HEK293T (cell line): Measurements from ENCODE around the gene CPED1.

ENCODE experiments used
- CTCF ChIA-PET: fragments of 350-600 bp; formaldehyde crosslinking; extraction: SDS; loops from one replicate; lab custom pipeline; 2021; ENCODE audit warnings: antibody characterized with exemption, inconsistent platforms; lab: Yijun Ruan, JAX
- POLR2A ChIA-PET: fragments of 350-600 bp; formaldehyde crosslinking; extraction: SDS; loops from one replicate; lab custom pipeline; 2020; ENCODE audit warnings: antibody characterized with exemption, inconsistent platforms; lab: Yijun Ruan, JAX
- DNase-seq: peaks from one replicate; pipeline ENCODE4 v3.0.0; 2012; ENCODE audit warnings: mixed read lengths; ENCODE audit errors: extremely low spot score
- ARNT ChIP-seq: fragments of 450-650 bp; IDR thresholded peaks from 2 replicates; pipeline ENCODE4 v1.6.1; 2017; ENCODE audit warnings: mild to moderate bottlenecking
- BHLHE40 ChIP-seq: fragments of 450-650 bp; IDR thresholded peaks from 2 replicates; pipeline ENCODE4 v1.6.1; 2016; ENCODE audit warnings: mild to moderate bottlenecking, moderate library complexity, borderline replicate concordance
- CTBP1 ChIP-seq: fragments of 450-650 bp; IDR thresholded peaks from 2 replicates; pipeline ENCODE4 v1.6.1; 2016; ENCODE audit warnings: borderline replicate concordance
- ELF4 ChIP-seq: fragments of 450-650 bp; IDR thresholded peaks from 2 replicates; pipeline ENCODE4 v1.6.1; 2017; ENCODE audit warnings: antibody characterized with exemption
- FOXA1 ChIP-seq: fragments of 450-650 bp; IDR thresholded peaks from 2 replicates; pipeline ENCODE4 v1.6.1; 2016; ENCODE audit warnings: mild to moderate bottlenecking
- FOXK2 ChIP-seq: fragments of 450-650 bp; IDR thresholded peaks from 2 replicates; pipeline ENCODE4 v1.6.1; 2016; ENCODE audit warnings: mild to moderate bottlenecking
- FOXM1 ChIP-seq: fragments of 450-650 bp; IDR thresholded peaks from 2 replicates; pipeline ENCODE4 v1.6.1; 2017; ENCODE audit warnings: mild to moderate bottlenecking, borderline replicate concordance
- HDGF ChIP-seq: fragments of 450-650 bp; IDR thresholded peaks from 2 replicates; pipeline ENCODE4 v1.6.1; 2017; ENCODE audit warnings: antibody characterized with exemption, borderline replicate concordance
- L3MBTL2 ChIP-seq: fragments of 450-650 bp; conservative IDR thresholded peaks from 2 replicates; pipeline ENCODE4 v1.6.1; 2016; ENCODE audit warnings: mild to moderate bottlenecking
- LEF1 ChIP-seq: fragments of 450-650 bp; IDR thresholded peaks from 2 replicates; pipeline ENCODE4 v1.6.1; 2017; ENCODE audit warnings: mild to moderate bottlenecking, borderline replicate concordance
- NFRKB ChIP-seq: fragments of 450-650 bp; IDR thresholded peaks from 2 replicates; pipeline ENCODE4 v1.6.1; 2016; ENCODE audit warnings: mild to moderate bottlenecking, moderate library complexity
- PKNOX1 ChIP-seq: fragments of 450-650 bp; IDR thresholded peaks from 2 replicates; pipeline ENCODE4 v1.6.1; 2016
- SP1 ChIP-seq: fragments of 450-650 bp; IDR thresholded peaks from 2 replicates; pipeline ENCODE4 v1.6.1; 2017
- SUZ12 ChIP-seq: fragments of 450-650 bp; IDR thresholded peaks from 2 replicates; pipeline ENCODE4 v1.6.1; 2016; ENCODE audit warnings: mild to moderate bottlenecking
- TARDBP ChIP-seq: fragments of 450-650 bp; IDR thresholded peaks from 2 replicates; pipeline ENCODE4 v1.6.1; 2016
- ZNF384 ChIP-seq: fragments of 450-650 bp; IDR thresholded peaks from 2 replicates; pipeline ENCODE4 v1.6.1; 2016

CPED1 gene

GRCh38 chr7:121011401-121011800, 22.9 kb downstream of the CPED1 start:
- no peak for DNase-seq
- ChIA-PET POLR2A (no interaction called here), CTCF (no interaction called here)
- no peak for TF ChIP-seq NFRKB

- TF ChIP-seq ELF4: no peak
- TF ChIP-seq HDGF: no peak
- TF ChIP-seq NFRKB: no peak
- no peak for TF ChIP-seq TARDBP
- no peak for TF ChIP-seq LEF1
- TF ChIP-seq CTBP1: no peak
- no peak for TF ChIP-seq FOXM1
- TF ChIP-seq SP1: no peak
- no peak for TF ChIP-seq SUZ12
- TF ChIP-seq ARNT: no peak
- no peak for TF ChIP-seq FOXA1
- TF ChIP-seq ZNF384: no peak
- TF ChIP-seq BHLHE40: no peak
- TF ChIP-seq L3MBTL2: no peak
- TF ChIP-seq FOXK2: no peak
- no peak for TF ChIP-seq PKNOX1
- ChIA-PET POLR2A (interaction anchor here (0.9 kb wide), 1 partner anchor 10 kb away, joined by 3 read pairs; no protein-coding TSS in a partner anchor), CTCF (no interaction called here)
- no peak for DNase-seq
These were observed 23.8 kb downstream of the CPED1 start for GRCh38 chr7:121012170-121012874.

DNA sequence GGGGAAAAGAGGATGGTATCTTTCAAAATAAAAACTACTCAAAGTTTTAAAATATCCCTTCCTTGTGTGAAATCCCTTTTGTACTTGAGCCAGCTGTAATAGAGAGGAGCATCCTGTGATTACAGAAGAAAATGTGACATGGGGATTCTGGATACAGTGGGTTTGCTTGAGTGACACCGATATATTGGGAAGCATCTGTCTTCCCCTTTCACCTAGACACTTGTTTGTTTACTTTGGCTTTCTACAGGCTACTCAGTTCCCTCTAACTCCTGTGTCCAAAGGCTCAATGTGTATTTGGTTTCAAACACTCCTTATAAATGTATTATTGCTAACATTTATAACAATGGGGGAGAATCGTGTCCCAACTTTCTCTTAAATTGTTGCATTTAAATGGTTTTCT, 24.4 kb downstream of the CPED1 start:
- ChIA-PET POLR2A (interaction anchor here (0.9 kb wide), 1 partner anchor 10 kb away, joined by 3 read pairs; no protein-coding TSS in a partner anchor), CTCF (no interaction called here)
- peak; percentile 54; the same call in 1 of the 2 replicates for TF ChIP-seq PKNOX1
- no peak for TF ChIP-seq ELF4
- no peak for DNase-seq

GRCh38 chr7:121015560-121015959, 27.0 kb downstream of the CPED1 start:
- CTCF ChIA-PET: interaction anchor here (0.6 kb wide), 1 partner anchor 12 kb away, joined by 4 read pairs; no protein-coding TSS in a partner anchor
- DNase-seq: no peak
- TF ChIP-seq SP1: no peak
- no peak for TF ChIP-seq HDGF
- TF ChIP-seq ELF4: no peak
- no peak for TF ChIP-seq CTBP1
- TF ChIP-seq SUZ12: no peak
- TF ChIP-seq ARNT: no peak
- no peak for TF ChIP-seq L3MBTL2
- TF ChIP-seq ZNF384: no peak
- no peak for TF ChIP-seq FOXK2
- no peak for TF ChIP-seq TARDBP
- no peak for TF ChIP-seq LEF1
- no peak for TF ChIP-seq FOXA1
- no peak for TF ChIP-seq PKNOX1
- no peak for TF ChIP-seq BHLHE40
- TF ChIP-seq FOXM1: no peak
- TF ChIP-seq NFRKB: no peak
- POLR2A ChIA-PET: no interaction called here

- ChIA-PET POLR2A (no interaction called here), CTCF (interaction anchor here (1.2 kb wide), 1 partner anchor 29 kb away, joined by 4 read pairs; no protein-coding TSS in a partner anchor)
- DNase-seq: no peak
- TF ChIP-seq FOXK2 (no peak), SUZ12 (no peak), CTBP1 (no peak), FOXM1 (no peak), HDGF (no peak), NFRKB (no peak), SP1 (no peak), ZNF384 (no peak), L3MBTL2 (no peak), FOXA1 (no peak), PKNOX1 (no peak), ELF4 (no peak), LEF1 (no peak), TARDBP (no peak)
These were observed 28.5 kb downstream of the CPED1 start for GRCh38 chr7:121016966-121017365.

- no peak for DNase-seq
- POLR2A ChIA-PET: no interaction called here
- CTCF ChIA-PET: interaction anchor here (1.2 kb wide), 1 partner anchor 30 kb away, joined by 4 read pairs; no protein-coding TSS in a partner anchor
- TF ChIP-seq TARDBP (no peak), HDGF (no peak), NFRKB (no peak), PKNOX1 (no peak), SP1 (no peak), ZNF384 (no peak), ARNT (no peak)
These were observed 29.1 kb downstream of the CPED1 start for GRCh38 chr7:121017586-121017985.
